LNCAP (cell line): ENCODE data around the gene PWWP2B.

Experiments
- TF ChIP-seq, protein P1 (sequence below): fragments of 450-650 bp; IDR thresholded peaks from 2 replicates; pipeline ENCODE4 v1.5.1; 2017; ENCODE audit warnings: mild to moderate bottlenecking

Gene PWWP2B

DNA sequence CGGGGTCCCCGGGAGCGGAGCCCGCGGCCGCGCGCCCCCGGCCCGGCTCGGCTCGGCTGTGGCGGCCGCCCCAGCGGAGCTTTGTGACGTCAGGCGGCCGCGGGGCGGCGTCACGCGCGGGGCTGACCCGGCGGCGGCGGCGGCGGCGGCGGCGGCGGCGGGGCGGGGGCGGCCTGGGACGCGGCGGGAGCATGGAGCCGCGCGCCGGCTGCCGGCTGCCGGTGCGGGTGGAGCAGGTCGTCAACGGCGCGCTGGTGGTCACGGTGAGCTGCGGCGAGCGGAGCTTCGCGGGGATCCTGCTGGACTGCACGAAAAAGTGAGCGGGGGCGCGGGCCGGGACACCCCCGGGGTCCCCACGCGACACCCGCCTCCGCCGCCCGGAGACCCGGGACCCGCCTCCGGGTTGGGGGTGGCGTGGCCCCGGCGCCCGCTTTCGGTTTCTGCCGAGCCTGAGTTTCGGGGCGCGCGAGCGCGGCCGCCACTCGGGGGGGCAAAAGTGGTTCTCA, at the start of gene PWWP2B:
TSS of gene PWWP2B (plus strand) at position 165 of the 506 bp plus-strand sequence. CDS start at position 192, 27 bp downstream.
- TF ChIP-seq, protein P1, sequence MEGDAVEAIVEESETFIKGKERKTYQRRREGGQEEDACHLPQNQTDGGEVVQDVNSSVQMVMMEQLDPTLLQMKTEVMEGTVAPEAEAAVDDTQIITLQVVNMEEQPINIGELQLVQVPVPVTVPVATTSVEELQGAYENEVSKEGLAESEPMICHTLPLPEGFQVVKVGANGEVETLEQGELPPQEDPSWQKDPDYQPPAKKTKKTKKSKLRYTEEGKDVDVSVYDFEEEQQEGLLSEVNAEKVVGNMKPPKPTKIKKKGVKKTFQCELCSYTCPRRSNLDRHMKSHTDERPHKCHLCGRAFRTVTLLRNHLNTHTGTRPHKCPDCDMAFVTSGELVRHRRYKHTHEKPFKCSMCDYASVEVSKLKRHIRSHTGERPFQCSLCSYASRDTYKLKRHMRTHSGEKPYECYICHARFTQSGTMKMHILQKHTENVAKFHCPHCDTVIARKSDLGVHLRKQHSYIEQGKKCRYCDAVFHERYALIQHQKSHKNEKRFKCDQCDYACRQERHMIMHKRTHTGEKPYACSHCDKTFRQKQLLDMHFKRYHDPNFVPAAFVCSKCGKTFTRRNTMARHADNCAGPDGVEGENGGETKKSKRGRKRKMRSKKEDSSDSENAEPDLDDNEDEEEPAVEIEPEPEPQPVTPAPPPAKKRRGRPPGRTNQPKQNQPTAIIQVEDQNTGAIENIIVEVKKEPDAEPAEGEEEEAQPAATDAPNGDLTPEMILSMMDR = no peak

DNA sequence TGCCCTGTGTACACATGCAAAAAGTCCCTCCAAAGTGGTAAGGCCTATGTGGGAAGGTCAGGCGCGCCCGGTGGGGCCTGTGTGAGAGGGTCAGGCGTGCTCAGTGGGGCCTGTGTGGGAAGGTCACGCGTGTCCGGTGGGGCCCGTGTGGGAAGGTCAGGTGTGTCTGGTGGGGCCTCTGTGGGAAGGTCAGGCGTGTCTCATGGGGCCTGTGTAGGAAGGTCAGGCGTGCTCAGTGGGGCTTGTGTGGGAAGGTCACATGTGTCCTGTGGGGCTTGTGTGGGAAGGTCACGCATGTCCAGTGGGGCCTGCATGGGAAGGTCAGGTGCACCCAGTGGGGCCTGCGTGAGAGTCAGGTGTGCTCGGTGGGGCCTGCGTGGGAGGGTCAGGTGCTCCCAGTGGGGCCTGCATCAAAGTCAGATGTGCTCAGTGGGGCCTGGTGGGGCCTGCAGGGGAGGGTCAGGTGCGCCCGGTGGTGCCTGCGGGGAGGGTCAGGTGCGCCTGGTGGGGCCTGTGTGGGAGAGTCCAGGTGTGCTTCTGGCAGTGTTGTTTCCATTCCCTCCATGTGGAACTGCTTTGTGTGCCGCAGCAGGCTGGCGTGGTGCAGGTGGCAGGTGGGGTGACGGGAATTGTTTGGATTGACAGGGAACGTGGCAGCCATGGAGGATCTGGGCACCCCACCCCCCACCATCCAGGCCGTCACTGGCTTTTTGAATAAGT, 49.6 kb upstream of the PWWP2B start:
- TF ChIP-seq, protein P1 = no peak

DNA sequence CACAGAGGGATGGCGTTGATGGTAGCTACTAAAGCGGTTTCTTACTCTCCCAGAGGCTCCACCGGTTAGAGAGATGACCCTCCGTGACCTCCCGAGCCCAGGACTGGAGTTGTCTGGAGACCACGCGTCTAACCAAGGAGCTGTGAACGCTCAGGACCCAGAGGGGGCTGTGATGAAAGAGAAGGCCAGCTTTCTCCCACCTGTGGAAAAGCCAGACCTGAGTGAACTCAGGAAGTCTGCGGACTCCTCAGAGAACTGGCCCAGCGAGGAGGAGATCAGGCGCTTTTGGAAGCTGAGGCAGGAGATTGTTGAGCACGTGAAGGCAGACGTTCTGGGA, 49.1 kb upstream of the PWWP2B start:
- TF ChIP-seq, protein P1 = no peak

DNA sequence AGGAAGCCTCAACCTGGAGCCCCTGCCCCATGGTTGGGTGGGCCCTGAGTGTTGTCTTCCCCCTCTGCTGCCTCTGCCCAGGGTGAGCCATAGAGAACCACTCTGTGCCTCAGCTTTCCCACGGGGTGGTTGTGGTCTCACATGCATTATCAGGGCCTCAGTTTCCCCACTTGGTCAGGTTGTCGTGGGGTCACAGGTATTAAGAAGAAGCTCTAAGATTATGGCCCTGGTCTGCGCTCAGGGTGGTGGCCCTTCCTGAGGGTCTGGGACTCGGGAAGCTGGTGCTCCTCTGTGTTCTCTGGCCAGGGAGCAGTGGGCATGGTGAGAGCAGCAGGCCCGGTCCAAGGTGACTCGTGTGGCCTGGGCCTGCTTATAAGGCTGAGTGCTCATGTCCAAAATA, 47.2 kb upstream of the PWWP2B start:
- TF ChIP-seq, protein P1 = no peak

DNA sequence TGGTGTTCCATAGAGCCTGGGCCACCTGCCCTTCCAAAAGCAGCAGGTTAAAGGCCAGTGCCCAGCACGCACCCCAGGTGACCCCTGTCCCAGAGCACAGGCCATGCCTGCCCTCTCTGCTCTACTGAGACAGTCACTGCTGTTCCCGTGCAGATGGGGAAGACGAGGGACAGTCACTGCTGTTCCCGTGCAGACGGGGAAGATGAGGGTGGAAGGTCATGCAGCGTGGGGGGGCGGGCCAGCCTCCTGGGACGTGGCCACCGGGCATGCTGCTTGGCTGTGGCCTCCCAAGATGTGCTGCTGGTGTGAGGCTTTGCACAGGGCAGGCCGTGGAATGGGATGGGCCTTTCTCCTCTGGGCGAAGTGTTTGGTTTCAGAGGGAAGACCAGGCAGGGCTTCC, 46.6 kb upstream of the PWWP2B start:
- TF ChIP-seq, protein P1 = no peak

DNA sequence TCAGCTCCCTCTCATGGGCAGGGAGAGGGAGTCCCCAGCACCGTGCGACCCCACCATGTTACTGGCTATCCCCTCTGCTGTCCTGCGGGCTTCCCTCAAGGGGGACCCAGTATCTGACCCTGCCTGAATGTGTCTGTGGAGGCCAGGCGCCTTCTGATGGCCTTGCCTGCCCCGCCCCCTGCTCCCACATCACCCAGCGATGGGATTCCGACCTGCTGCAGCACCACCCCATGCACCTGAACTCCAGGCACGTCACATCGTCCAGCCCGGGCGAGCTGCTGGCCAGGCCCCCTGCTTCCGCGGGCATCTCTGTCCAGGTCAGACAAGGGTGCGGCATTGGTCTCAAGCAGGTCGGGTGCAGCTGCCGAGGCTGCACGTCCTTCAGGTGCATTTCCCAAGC, 46.1 kb upstream of the PWWP2B start:
- TF ChIP-seq, protein P1 = no peak

DNA sequence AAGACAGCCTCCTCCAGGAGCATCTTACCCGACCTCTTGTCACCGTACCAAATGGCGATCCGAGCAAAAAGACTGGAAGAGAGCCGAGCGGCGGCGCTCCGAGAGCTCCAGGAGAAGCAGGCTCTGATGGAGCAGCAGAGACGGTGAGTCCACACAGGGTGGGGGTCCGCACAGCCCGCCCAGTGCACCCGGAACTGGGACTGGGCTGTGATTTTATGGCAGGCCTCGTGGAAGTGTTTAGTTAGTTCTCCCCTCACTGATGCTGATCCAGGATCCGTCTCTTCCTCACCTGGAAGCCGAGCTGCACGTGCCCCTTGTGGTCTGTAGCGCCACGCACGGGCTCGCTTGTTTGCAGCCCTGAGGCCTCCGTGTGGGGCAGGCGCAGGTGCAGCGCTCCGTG, 45.4 kb upstream of the PWWP2B start:
- TF ChIP-seq, protein P1 = no peak
